SK-N-SH (cell line): ENCODE measurements around the gene ZNF33A.

Experiments
- CHD2 ChIP-seq: fragments of 150-350 bp; IDR thresholded peaks from 2 replicates; pipeline ENCODE4 v1.6.1; 2018; ENCODE audit warnings: low read length; ENCODE audit not compliant: partially characterized antibody
- EP300 ChIP-seq, 2 experiments: IDR thresholded peaks; 2 replicates each; pipeline versions ENCODE4 v1.4.0 to v1.6.1; 2012; ENCODE audit warnings: borderline replicate concordance in 1 of 2, low read depth in 1 of 2, low read length in 1 of 2
- FOSL2 ChIP-seq: IDR thresholded peaks from 2 replicates; pipeline ENCODE4 v1.4.0; 2012; ENCODE audit warnings: low read depth, mild to moderate bottlenecking, moderate library complexity, borderline replicate concordance
- MAX ChIP-seq: IDR thresholded peaks from 2 replicates; pipeline ENCODE4 v1.4.0; 2012; ENCODE audit warnings: low read depth
- MXI1 ChIP-seq: IDR thresholded peaks from 2 replicates; pipeline ENCODE4 v1.6.1; 2012; ENCODE audit warnings: mild to moderate bottlenecking, low read depth, low read length, improper control_type of control experiment
- NRF1 ChIP-seq: IDR thresholded peaks from 2 replicates; pipeline ENCODE4 v1.6.1; 2012; ENCODE audit warnings: low read depth, mild to moderate bottlenecking, low read length
- REST ChIP-seq: IDR thresholded peaks from 2 replicates; pipeline ENCODE4 v1.6.1; 2012; ENCODE audit warnings: mild to moderate bottlenecking, low read depth, low read length, moderate library complexity
- TAF1 ChIP-seq: IDR thresholded peaks from 2 replicates; pipeline ENCODE4 v1.6.1; 2012; ENCODE audit warnings: low read depth, mild to moderate bottlenecking, low read length, moderate library complexity, borderline replicate concordance
- TF ChIP-seq, protein P1 (sequence below): fragments of 150-350 bp; IDR thresholded peaks from 2 replicates; pipeline ENCODE4 v1.6.1; 2017; ENCODE audit warnings: antibody characterized with exemption, low read length, low read depth, borderline replicate concordance
- TF ChIP-seq, protein P2 (sequence below): fragments of 200-600 bp; sonication (generic); IDR thresholded peaks from 2 replicates; pipeline ENCODE4 v1.6.1; 2017; ENCODE audit warnings: antibody characterized with exemption, mild to moderate bottlenecking, moderate library complexity

DNA sequence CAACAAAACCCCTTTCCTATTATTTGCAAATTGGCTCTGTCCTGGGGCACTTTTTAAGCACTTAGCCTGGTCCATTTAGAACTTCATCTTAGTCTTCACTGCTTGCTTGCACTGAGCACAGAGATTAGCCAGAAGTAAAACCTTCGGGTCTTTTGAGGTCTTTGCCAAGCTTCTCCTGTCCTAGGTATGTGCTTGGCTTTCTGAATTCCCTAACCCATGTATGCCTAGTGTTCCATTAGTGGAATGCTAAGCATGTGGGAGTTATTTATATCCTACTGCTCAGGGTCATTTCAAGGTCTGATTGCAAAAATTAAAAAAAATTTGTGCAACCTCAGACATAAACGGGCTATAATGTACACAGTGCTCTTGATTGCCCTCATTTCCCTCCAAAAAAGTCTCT lies 101.7 kb downstream of the ZNF33A start:
- TF ChIP-seq, protein P1, sequence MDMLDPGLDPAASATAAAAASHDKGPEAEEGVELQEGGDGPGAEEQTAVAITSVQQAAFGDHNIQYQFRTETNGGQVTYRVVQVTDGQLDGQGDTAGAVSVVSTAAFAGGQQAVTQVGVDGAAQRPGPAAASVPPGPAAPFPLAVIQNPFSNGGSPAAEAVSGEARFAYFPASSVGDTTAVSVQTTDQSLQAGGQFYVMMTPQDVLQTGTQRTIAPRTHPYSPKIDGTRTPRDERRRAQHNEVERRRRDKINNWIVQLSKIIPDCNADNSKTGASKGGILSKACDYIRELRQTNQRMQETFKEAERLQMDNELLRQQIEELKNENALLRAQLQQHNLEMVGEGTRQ = no peak
- TF ChIP-seq, protein P2, sequence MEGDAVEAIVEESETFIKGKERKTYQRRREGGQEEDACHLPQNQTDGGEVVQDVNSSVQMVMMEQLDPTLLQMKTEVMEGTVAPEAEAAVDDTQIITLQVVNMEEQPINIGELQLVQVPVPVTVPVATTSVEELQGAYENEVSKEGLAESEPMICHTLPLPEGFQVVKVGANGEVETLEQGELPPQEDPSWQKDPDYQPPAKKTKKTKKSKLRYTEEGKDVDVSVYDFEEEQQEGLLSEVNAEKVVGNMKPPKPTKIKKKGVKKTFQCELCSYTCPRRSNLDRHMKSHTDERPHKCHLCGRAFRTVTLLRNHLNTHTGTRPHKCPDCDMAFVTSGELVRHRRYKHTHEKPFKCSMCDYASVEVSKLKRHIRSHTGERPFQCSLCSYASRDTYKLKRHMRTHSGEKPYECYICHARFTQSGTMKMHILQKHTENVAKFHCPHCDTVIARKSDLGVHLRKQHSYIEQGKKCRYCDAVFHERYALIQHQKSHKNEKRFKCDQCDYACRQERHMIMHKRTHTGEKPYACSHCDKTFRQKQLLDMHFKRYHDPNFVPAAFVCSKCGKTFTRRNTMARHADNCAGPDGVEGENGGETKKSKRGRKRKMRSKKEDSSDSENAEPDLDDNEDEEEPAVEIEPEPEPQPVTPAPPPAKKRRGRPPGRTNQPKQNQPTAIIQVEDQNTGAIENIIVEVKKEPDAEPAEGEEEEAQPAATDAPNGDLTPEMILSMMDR = no peak
- no peak for TF ChIP-seq MAX
- TF ChIP-seq FOSL2 = no peak
- TF ChIP-seq TAF1 = no peak
- no peak for TF ChIP-seq MXI1
- no peak for TF ChIP-seq CHD2
- no peak for TF ChIP-seq REST
- no peak for TF ChIP-seq EP300 (IDR thresholded peaks at IDR 0.05; ENCODE audit: borderline replicate concordance in 1 of 2, low read depth in 1 of 2, low read length in 1 of 2)
- TF ChIP-seq NRF1 = no peak
